GM12891 (cell line): ENCODE results near the gene XXYLT1.

Source experiments
- DNase-seq: peaks from one replicate; pipeline ENCODE4 v3.0.0; 2011; ENCODE audit warnings: low spot score; ENCODE audit not compliant: insufficient read length
- FAIRE-seq: peaks from 2 replicates; lab custom pipeline; 2011; peaks lifted over from hg19 to GRCh38; lab: Jason Lieb, UNC
- PAX5 ChIP-seq: IDR thresholded peaks from 2 replicates; pipeline ENCODE4 v1.6.1; 2011; ENCODE audit warnings: low read length, moderate library complexity, mild to moderate bottlenecking; ENCODE audit not compliant: insufficient read depth, severe bottlenecking
- POLR2A ChIP-seq: IDR thresholded peaks from 2 replicates; pipeline ENCODE4 v1.6.1; 2011; ENCODE audit warnings: low read depth, low read length, control low read depth
- POLR2AphosphoS5 ChIP-seq: IDR thresholded peaks from 2 replicates; pipeline ENCODE4 v1.6.1; 2011; ENCODE audit warnings: low read depth, low read length, control low read depth
- POU2F2 ChIP-seq: IDR thresholded peaks from 2 replicates; pipeline ENCODE4 v1.6.1; 2011; ENCODE audit warnings: low read depth, mild to moderate bottlenecking, control low read depth, low read length, moderate library complexity
- SPI1 ChIP-seq: IDR thresholded peaks from 2 replicates; pipeline ENCODE4 v1.6.1; 2011; ENCODE audit warnings: low read depth, low read length, control low read depth
- TAF1 ChIP-seq: IDR thresholded peaks from 2 replicates; pipeline ENCODE4 v1.6.1; 2011; ENCODE audit warnings: low read depth, low read length, control low read depth

Gene XXYLT1

GRCh38 chr3:195080125-195080524 lies 190.8 kb downstream of the XXYLT1 start:
- DNase-seq, result peak; percentile 55
- peak; percentile 75 for FAIRE-seq
- TF ChIP-seq POLR2A, result no peak
- TF ChIP-seq POU2F2, result no peak
- TF ChIP-seq TAF1, result no peak
- no peak for TF ChIP-seq PAX5
- TF ChIP-seq SPI1, result no peak
- no peak for TF ChIP-seq POLR2AphosphoS5

- no peak for DNase-seq
- no peak for TF ChIP-seq POU2F2
- peak; percentile 24; the same call in 1 of the 2 replicates for TF ChIP-seq SPI1
- TF ChIP-seq POLR2A, result no peak
- peak; percentile 56 for FAIRE-seq
Observed at GRCh38 chr3:195079636-195080035, 191.3 kb downstream of the XXYLT1 start.

DNA sequence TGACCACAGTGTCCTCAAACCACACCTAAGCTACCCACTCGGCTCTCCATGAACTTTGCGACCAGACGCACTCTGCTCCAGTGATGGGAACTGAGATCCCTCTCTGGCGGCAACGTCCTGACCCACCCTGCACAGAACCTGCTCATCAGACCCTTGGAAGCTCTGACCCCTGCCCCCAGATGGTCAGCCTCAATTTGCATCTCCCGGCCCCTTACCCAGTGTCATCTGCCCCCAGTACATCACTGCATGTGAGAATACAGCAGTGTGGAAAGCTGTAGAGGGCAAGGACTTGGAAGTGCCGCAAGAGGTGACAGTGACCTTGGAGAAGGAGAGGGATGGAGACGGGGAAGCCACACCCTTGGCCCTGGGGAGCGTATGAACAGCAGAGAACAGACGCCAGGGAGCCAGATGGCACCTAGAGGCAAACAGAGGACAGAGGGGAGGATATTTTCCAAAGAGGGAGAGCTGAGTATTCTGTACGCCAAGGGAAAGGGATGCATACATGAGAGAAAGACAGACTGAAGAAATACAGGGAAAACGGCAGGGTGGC lies 192.0 kb downstream of the XXYLT1 start:
- DNase-seq, result no peak
- TF ChIP-seq POLR2A, result no peak
- TF ChIP-seq TAF1, result no peak
- TF ChIP-seq SPI1, result no peak
- TF ChIP-seq PAX5, result no peak
- no peak for TF ChIP-seq POU2F2
- no peak for TF ChIP-seq POLR2AphosphoS5
- FAIRE-seq, result peak; percentile 66

DNA sequence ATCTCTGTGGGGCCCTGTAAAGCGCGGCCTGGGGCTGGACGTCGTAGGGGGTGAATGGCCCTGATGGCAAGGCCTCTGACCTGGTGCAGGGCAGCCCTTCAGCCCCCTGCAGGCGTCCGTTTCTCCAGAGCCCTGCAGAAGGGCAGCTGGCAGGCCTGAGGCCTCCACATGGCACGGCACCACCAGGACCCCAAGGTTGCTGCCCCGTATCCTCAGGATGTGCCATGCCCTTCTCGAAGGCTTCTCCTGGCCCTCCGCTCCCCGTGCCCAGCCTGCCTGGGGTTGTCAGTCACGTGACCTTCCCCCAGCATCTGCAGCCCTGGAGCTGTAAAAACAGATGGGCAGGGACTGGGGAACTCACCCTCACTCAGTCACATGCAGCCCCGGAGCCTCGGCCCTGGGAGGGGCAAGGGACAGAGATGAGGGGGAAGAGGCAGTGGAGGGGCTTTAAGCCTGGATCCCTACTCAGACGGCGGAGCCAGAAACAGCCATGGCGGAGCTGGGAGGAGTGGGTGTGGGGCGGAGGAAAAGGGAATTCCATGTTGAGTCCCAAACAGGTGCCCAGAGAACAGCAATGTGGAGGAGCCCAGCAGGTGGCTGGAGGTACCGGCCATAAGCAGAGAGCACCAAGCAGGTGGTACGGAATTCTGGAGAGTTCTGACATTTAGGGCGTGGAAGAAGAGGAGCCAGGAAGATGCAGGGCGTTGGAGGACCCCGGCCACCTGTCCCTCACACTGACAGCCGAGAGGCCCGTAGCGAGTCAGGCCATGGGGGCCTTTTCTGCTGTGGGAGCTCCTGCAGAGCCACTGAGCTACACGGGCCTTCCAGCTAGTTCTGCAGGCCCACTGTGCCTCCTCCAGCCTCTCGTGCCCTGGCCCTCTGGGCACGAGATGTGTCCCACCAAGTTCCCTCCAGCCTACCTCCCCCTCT lies 193.1 kb downstream of the XXYLT1 start:
- FAIRE-seq (no peak), DNase-seq (no peak)
- no peak for TF ChIP-seq SPI1
- no peak for TF ChIP-seq POLR2A
- no peak for TF ChIP-seq POU2F2
- TF ChIP-seq TAF1, result no peak
- no peak for TF ChIP-seq PAX5
- no peak for TF ChIP-seq POLR2AphosphoS5

GRCh38 chr3:195076981-195077610 lies 193.9 kb downstream of the XXYLT1 start:
- FAIRE-seq (no peak), DNase-seq (no peak)
- TF ChIP-seq SPI1 (no peak), TAF1 (no peak), POLR2AphosphoS5 (no peak), POU2F2 (no peak), PAX5 (no peak), POLR2A (no peak)

- FAIRE-seq, result no peak
- TF ChIP-seq PAX5, result no peak
- TF ChIP-seq SPI1, result no peak
- no peak for TF ChIP-seq POLR2A
- no peak for DNase-seq
Observed at GRCh38 chr3:195075941-195076875, 194.8 kb downstream of the XXYLT1 start.

- TF ChIP-seq POLR2A (no peak), PAX5 (no peak), TAF1 (no peak), SPI1 (no peak), POU2F2 (no peak), POLR2AphosphoS5 (no peak)
- FAIRE-seq, result no peak
- no peak for DNase-seq
Observed at GRCh38 chr3:195075199-195075940, 195.6 kb downstream of the XXYLT1 start.
